NCI-H748 (cell line): Measurements from ENCODE around the gene ARMH4.

ENCODE experiments used
- DNase-seq: peaks from one replicate; lab custom pipeline; 2025; ENCODE audit not compliant: unreplicated experiment; lab: John Stamatoyannopoulos, UW

Gene ARMH4

DNA sequence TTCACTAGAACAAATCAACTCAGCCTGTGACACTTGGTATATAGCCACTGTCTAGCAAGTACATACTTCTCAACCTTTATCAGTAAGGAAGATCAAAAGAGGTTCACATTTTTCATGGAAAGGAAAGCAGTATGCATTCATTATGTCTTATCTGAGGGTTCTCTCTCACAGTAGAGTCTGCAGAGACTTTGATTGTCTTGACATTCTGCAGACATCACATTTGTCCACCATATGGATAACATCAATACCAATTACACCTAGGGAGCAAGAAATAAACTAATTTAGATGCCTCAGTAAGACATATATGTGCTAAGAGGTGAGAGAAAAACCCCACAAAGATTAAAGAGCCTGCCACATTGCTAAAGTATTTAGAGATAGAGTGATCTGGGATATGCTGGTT lies 175.3 kb downstream of the ARMH4 start:
- DNase-seq = no peak

DNA sequence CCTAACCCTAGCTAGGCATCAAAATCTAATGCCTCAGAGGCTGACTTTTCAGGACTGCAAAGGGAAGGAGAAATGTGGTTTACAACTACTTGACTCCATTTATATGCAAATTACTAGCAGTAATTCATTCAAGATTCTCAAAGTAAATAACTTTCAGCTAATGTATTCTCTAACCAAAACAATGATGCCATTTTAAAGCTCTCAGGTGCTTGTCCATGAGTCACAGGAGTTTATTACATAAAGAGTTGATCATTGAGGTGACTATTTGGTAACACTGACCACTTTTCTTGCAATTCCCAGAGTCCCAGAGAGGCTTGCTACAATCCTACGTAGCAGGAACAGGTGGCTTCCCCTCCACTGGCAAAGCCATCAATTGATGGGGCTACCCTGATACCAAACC lies 177.1 kb downstream of the ARMH4 start:
- DNase-seq = no peak

- no peak for DNase-seq
Measured at GRCh38 chr14:57970594-57970993, 181.4 kb downstream of the ARMH4 start.

DNA sequence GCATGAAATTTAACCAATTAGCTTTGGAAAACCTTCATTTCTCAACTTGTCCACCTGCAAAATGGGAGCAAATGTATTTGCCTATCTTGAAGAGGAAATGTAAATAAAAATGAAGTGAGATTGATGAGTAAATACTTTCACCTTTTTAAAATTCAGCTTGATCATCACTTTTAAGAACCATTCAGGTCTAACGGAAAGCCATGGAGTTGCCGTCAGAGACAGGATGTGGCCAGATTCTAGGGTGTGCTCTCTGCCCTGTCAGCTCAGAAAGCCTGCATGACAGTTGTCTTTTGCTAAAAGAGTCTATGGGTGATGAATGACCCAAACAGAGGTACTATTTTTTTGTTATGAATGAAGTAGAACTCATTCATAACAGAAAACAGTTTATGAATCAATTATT lies 181.8 kb downstream of the ARMH4 start:
- no peak for DNase-seq

- DNase-seq = no peak
Measured at GRCh38 chr14:57963071-57963470, 188.9 kb downstream of the ARMH4 start.

DNA sequence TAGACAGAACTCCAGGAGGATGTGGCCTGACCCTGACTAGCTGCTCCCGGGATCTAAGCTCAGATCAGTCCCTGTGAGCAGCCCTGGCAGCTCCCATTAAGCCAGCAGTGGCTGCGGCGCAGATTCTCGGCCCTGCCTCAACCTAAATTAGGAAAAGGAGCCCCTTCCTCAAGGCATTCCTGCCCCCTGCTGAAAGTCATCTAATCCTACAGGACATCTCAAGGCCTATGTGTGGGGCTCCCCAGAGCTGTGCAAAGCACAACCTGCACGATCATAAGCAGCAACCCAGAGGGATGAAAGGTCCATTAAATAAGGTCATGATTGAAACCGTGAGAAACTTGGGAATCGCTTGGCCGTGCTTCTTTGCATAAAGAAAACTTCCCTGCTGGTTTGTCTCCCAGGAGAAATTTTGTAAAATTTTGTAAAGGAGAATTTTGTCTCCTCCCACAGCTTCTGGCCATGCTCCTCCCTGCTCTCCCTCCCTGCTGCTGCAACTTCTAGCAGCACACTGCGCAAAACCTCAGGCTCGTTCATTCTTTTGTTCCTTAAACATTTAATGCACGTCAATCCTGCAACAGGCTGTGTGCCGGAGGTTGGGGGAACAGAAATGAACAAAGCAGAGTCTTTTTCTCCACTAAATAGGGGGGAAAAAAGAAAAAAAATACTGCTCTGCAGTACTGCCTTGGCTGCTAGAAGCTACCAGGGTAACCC lies 189.5 kb downstream of the ARMH4 start:
- DNase-seq = no peak

DNA sequence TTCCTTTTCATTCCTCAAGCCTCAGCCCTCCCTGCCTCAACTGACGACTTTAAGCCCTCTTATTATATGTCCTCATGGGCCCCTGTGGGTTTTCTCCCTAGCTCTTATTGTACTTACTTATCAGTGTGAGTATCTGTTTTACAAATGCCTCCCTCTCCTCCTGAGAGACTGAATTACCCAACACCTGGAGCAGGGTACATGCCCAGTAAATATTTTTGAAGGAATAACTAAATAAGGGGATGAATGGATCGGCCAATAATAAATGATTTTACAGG lies 190.3 kb downstream of the ARMH4 start:
- no peak for DNase-seq

- no peak for DNase-seq
Measured at GRCh38 chr14:57960946-57961785, 190.8 kb downstream of the ARMH4 start.

- DNase-seq = no peak
Measured at GRCh38 chr14:57957441-57957840, 194.6 kb downstream of the ARMH4 start.
